Iris pigment epithelial cell (primary cell): ENCODE measurements around the gene COL27A1.

ENCODE experiments used
- DNase-seq: peaks from one replicate; pipeline ENCODE4 v3.0.0-alpha.2; 2011; ENCODE audit warnings: low read depth

Gene COL27A1

DNA sequence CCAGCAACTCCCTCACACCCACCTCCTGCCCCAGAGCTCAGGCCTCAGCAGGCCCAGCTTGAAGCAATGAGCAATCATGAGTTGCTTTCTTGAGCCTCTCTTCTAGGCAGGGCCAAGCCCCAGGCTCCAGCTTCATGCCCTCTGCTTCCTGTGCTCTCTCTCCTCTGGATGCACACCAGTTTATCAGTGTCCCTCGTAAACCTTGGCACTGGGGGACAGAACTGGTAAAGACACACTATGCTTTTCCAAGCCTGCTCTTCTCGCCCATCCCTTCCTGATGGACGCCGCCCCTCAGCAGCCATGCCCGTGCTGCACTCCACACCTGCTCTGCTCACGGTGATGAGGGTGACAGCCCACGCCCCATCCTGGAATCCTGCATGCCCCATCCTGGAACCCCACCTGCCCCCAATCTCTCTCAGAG, 118.1 kb downstream of the COL27A1 start:
- DNase-seq = no peak

DNA sequence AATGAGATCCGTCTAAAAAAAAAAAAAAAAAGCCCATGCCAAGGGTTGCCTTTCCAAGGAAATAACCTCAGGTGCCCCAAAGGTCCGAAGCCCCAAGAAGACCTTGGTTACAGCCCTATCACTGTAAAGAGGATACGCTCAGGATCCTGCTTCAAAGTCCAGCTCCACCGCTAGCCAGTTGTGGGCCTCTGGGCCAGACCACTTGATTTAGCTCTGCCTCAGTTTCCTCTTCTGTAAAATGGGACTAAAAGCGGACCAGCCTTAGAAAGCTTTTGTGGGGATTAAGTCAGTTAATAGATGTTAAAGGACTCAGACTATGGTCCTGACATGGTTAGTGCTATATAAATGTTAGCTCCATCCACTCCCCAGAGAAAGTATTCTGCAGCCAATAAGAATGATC, 118.9 kb downstream of the COL27A1 start:
- DNase-seq = no peak

DNA sequence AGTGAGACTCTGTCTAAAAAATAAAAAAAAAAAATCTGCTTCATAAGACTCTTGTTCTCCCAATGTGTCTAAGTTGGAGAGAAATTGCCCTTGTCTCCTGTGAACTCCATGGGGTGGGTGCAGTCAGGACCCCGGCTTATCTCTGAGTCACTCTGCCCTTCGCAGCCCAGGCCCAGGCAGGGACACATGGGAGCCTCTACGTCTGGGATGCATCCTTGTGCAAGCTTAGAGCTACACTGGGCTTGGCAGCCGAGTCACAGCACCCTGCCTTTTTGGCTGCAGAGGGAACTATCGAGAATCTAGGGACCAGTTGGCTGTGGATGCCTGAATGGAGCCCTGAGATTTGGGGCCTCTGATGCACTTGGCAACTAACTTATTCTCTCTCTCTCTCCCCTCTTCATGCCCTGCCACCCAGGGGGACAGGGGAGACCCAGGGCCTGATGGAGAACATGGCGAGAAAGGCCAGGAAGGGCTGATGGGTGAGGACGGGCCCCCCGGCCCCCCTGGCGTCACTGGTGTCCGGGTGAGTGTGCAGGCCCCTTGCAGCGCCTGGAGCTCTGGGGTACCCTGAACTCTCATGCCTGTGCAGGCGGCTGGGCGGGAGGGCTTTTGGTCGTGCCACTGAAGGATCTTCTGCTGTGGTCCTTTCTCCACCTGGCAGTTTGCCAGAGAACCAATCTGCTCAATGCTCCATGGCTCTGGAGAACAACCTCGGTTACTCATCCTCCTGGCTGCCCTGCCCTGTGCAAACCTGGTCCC, 120.1 kb downstream of the COL27A1 start:
- DNase-seq = peak; percentile 22

DNA sequence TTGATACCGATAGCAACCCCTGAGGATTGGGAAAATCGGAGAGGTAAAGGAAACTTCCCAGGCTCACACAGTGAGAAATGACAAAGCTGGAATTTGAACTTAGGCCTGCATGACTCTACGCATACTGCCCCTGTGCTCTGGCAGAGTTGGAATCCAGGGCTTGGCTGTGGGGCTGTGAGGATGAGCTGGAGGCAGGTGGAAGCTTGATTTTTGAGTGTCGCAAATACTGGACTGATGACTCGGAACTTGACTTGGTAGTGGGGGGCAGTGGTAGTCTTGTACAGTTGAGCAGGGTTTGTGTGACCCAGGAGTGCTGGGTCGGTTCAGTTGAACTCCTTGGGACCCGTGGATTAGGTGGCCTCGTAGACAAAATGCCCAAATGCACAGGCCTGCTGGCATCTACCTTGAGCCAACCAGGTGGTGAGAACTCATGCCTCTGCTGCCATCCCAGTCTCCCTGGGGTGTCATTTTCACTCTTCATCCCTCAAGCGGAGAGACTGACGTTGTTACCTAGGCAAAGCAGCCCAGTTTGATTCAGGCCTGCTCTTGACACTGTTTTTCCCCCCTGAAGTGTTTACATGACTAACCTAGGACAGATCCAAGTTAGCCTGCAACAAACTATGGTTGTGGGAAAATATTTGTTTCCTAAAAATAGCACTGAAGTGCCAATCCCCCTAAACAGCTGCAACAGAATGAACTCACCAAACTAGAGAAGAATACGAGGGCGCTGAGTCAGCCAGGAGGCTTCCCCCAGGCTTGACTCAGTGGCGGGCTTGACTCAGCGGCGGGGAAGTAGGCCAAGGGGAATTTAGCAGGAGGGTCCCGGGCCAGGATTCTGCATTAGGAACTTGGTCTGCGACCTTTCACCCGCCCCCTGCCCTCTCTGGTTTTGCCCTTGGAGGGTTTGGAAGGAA, 121.8 kb downstream of the COL27A1 start:
- DNase-seq = peak; percentile 98

DNA sequence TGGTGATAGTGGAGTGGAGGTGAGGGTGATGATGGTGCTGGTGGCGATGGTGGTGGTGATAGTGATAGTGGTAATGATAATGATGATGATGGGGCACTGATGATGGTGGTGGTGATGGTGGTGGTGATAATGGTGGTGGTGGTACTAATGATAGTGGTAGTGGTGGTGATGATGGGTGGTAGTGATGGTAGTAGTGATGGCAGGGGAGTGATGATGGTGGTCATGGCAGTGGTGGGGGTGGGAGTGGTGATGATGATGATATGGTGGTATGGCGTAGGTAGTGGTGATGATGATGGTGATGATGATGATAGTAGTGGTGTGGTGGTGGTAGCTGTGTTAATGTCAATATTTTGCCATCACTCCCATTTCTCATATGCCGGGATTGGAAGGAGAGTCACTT, 123.0 kb downstream of the COL27A1 start:
- DNase-seq = no peak

DNA sequence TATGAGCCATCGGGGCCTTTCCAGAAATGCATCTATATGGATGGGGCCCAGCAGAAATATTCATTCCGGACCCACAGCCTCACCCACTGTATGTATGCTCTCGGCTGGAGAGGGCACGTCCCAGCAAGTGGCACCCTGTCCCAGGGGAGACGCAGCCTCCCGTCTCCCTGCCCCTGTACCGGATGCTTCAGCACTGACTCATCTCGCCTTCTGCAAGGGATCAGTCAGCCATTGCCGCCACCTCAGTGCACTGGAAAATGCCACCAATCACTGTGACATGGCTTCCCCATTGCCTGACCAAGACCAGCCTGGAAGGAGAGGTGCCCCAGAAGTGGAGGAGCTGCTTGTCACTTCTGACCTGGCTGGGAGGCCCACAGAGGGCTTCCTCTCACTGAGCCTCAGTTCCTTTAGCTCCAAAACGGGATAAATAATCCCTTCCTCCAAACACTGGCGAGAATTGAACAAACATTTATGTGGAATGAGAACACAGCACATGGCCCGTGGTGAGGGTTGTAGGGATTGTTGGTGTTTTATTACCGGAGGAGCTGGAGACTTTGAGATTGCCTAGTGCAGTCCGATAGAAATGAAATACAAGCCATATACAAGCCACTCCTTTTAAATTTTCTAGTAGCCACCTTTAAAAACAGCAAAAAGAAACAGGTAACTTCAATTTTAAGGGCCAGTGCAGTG, 123.7 kb downstream of the COL27A1 start:
- peak; percentile 65 for DNase-seq

DNA sequence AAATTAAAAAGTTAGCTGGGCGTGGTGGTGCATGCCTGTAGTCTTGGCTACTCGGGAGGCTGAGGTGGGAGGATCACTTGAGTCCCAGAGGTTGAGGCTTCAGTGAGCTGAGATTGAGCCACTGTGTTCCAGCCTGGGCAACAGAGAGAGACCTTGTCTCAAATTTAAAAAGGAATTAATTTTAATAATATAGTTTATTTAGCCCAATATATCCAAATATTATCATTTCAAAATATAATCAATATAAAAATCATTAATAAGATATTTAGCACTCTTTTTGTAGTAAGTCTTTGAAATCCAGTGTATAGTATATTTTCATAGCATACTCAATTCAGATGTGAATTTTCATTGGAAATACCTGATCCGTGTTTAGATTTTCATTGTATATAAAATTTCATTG, 124.4 kb downstream of the COL27A1 start:
- DNase-seq = no peak

DNA sequence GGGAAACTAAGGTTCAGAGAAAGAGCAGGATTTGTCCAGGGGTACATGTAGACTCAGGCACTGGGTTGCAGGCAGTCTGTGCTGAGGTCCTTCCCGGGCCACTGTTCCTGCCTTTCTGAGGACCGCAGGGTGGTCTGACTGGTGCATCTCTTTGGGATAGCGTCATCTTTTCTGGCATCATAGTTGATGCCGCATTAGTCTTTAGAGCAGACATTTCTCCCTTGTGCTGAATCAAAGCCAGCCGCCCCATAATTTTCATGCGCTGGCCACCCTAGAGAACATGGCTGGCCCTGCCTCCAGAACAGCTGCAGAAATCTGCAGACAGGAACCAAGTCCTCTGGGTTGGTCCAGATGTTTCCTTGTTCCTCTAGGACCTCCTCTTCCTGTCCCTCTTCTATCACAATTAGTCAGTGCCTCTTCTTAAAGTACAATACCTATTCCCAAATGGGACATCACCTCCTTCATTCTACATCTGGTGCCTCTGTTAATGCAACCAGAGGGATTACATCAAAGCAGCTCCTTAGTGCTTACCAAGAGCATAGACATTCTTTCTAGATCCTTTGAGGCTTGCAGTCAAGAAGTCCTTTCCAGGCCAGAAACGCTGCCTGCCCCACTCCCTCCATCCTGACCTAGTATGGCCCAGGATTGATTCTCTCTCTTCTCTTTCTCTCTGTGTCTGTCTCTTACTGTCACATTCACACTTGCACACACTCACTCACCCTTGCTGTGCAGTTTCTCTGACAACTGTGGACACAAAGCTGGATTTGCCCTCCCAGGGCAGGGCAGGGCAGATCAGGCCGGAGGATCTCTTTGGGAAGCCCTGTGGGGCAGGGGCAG, 125.5 kb downstream of the COL27A1 start:
- DNase-seq = no peak

DNA sequence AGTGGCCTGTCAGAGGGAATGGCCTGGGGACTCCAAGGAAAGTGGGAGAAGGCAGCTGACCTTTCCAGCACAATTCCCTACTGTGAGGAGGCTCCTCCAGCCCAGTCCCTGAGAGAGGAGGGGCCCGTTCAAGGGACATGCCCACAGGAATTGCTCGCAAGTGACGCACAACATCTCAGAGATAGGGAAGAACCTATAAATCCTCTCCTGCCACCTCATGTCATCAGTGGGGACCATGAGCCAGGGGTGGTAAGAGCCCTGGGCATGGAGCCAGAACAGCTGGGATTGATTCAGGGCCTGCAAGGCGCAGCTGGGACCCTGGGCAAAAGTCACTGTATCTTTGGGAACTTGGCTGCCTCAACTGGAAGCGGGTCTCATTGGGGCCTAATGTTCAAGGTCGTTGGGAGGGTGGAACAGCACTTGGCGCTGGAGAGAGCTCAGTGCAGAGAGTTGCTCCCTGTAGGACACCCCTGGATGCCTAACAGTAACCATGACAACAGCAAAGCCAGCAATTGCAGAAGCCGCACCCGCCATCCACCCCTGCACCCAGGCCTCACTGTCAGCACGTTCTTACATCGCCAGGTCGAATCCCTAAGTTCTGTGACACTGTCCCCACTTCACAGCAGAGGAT, 126.3 kb downstream of the COL27A1 start:
- DNase-seq = no peak

DNA sequence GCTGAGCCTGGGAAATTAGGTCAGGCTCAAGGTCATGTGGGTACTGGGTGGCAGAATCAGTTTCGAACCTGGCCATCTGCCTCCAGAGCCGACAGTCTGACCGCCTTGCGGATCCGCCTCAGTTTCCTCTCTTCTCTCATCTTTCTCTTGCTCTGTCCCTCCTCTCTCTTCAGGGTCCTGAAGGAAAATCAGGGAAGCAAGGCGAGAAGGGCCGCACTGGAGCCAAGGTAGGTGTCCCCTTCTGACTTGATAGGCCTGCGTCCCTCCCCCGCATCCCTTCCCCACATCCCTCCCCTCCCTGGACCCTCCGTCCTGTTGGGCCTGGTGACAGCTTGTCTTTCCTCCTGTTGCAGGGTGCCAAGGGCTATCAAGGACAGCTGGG, 126.8 kb downstream of the COL27A1 start:
- no peak for DNase-seq

DNA sequence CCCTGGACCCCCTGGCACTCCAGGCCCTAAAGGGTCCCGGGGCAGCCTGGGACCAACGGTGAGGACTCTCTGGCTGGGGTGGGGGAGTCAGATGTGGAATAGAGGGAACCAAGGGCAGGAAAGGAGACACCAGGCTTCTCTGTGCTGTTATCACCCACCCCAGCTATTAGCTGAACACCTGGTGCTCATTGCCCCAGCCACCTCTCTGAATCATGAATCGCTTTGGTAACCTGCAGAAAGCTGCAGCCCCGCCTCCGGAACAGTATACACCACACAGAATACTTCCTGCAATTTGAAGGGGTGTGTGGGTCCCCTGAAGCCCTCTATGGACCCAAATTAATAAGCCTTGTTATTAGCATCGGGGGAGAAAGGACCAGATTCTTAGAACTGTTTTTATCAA, 127.2 kb downstream of the COL27A1 start:
- DNase-seq = no peak

DNA sequence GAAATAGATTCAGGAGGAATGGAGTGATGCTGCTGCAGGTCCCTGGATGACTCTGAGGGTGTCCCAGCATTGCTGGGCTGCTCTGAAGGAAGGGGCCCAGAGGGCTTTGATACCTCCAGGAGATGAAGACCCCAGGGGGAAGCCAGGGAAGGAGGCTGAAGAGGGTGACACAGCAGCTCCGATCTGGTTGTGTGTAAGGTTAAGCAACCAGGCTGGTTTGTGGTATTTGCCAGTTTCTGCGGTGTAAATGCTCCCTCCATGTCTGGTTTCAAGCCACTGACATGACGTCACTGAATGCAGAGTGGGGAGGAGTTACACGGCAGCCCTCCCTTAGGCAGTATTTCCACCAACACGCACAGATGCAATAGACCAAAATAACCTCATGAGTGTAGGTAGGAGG, 127.6 kb downstream of the COL27A1 start:
- peak; percentile 89 for DNase-seq

DNA sequence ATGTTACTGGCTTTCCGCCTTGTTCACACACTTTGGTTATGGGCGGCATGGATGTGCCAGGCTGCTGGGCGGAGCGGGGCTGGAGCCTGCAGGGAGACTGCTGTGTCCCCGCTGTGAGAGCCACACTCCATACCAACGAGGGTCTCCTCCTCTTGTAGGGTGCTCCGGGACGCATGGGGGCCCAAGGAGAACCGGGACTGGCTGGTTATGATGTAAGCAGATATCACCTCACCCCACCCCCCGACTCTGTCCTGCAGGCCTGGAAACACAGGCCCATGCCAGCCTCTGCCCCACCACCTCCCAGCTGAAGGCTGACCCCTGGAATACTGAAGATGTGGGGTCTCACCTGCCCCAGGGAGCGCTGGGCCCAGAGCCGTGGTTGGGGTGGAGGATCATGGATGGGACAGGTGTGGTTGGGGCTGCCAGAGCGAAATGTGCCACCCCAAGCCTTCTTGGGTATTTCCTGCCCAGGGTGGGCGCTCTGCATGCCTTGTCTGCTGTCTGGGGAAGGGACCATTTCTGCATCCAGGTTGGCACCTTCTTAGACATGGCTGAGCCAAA, 128.3 kb downstream of the COL27A1 start:
- no peak for DNase-seq

DNA sequence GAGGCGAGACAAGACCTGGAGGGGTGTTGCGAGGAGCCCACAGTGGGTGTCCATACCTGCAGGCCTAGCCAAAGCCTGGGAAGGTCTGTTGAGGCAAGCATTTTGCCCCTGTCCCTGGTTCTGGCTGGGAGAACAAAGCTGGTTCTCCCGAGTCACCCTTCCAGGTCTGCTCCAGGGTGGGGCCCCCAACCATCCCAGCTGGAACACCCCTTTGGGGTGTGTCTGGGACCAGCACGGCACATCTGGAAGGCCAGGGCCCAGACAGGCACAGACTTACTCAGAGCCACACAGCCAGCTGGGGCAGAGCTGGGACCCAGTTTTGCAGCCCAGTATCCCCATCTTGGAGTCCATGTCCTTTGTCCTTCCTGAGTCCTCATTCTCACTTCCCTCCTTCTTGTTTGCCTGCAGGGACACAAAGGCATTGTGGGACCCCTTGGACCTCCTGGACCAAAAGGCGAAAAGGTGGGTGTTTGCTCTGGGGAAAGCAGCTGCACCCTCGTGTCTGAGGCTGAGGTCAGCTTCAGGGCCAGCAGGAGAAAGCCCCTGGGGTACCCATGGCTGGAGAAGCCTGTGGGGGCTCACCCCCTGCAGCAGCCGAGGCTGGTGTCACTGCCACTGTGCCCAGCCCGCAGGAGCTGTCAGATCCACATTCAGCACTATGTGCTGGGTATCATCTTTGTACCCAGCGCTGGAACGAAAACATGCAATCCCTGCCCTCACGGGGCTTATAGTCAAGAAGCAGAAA, 129.2 kb downstream of the COL27A1 start:
- no peak for DNase-seq

DNA sequence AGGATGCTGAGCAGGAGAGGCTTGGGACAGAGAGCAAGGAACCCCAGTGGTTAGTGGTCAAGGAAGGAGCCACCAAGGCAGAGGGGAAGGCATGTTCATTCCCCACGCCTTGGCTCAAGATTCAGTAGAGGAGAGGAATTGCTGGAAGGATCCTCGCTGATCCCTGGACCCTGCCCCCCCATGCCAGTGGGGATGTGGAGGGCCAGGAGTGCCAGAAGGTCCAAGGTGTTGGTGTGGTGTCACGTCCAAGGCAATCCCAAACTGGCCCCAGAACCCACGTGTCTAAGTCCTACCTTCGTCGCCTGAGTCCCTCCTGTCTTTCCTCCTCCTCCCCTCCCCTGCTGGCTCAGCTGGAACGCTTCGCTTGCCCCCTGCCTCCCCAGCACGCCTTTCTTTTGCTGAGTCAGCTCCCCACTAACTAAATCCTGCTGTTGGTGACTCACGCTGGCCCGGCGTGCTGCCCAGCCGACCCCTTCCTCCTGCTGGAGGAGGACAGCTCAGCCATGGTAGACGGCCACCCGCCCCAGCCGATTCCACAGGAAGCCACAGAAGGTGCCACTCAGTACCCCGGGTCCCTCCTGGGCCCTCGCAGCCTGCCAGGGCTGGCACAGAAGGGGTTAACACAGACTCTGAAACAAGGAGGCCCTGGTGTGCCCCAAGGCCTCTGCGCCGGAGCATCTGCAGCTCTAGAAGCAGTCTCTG, 130.0 kb downstream of the COL27A1 start:
- peak; percentile 93 for DNase-seq

DNA sequence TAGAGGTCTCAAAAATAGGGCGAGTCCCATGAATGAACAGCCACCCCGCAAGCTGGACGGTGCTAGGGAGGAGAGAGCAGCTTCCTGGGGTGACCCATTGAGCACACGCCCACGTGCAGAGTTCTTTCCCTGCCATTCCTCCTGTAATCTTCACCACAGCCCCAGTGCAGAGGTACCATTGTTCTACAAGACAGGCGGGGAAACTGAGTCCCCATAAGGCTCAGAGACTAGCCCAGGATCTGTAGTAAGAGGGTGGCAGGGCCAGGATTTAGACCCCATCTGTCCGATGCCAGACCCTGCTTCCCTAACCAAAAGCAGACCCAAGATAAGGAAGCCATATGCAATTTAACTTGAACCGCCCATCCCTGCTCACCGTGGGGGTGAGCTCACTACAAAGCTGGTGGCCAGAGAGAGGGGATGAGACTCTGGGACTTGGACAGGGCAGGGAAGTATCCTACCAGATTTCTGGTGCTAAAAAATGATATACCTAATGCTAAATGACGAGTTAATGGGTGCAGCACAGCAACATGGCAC, 130.9 kb downstream of the COL27A1 start:
- DNase-seq = no peak

DNA sequence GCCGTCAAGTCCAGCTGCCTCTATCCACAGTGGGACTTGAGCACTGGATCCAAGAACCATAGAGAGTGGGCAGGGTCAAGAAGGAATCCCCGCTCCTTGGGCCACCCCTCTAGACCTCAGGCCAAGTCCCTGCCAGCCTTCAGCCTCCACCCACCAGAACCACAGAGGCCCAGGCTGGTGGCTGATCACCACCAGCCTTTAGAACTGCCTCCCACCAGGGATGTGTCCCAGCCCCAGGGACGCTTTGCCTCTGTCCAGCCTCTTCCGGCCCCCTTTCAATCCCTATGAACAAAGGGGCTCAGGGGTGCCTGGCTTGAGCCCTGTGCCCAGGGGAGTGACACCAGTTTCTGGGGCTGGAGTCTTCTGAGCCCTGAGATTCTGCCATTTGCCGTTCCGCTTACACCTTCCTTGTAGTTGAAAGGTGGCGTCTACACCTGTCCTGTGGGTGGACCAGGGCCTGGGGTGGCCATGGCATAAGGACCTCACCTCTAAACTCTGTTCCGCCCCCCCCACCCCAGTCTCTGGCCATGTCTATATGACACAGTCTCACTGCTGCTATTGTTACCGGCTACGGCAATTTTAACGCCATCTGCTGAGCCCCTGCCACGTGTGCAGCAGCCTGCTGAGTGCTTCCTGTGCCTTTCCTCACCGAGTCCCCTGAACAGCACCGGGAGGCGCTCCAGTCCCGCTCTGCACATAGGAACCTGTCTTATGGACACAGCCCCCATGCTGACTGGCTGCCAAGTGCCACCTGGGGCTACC, 131.8 kb downstream of the COL27A1 start:
- no peak for DNase-seq

DNA sequence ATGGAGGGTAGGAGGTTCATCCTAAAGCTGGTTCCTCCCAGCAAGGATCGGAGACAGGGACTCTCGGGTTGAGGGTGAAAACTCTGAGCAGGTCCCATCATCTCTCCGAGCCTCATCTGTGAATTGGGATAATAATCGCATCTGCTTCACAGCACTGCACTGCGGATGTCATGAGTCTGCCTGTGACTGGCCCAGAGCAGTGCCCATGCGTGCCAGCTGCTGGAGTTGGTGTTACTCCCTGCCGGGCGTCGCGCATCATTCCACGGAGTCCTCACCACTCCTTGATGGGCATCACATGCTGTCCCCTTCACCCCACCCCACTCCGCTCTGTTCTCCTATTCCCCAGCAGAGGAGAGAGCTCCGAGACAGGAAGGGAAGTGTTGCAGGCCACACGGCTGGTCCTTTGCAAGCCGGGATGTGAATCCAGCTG, 132.4 kb downstream of the COL27A1 start:
- no peak for DNase-seq
